Dedifferentiated amniotic fluid mesenchymal stem cell (primary cell): Measurements from ENCODE around the gene WNT9B.

Experiments
- DNase-seq: peaks from one replicate; pipeline ENCODE4 v3.0.0-alpha.2; 2016; ENCODE audit errors: extremely low spot score

WNT9B gene

GRCh38 chr17:46853896-46854444, 2.6 kb downstream of the WNT9B start:
- no peak for DNase-seq

GRCh38 chr17:46854515-46854914, 3.1 kb downstream of the WNT9B start:
- DNase-seq: no peak

- DNase-seq: no peak
These were observed 3.6 kb downstream of the WNT9B start for GRCh38 chr17:46854948-46855347.

GRCh38 chr17:46857600-46857999, 6.2 kb downstream of the WNT9B start:
- no peak for DNase-seq

- no peak for DNase-seq
These were observed 8.6 kb downstream of the WNT9B start for GRCh38 chr17:46859996-46860395.

GRCh38 chr17:46862949-46863348, 11.6 kb downstream of the WNT9B start:
- no peak for DNase-seq

GRCh38 chr17:46863383-46864121, 12.2 kb downstream of the WNT9B start:
- DNase-seq: no peak

GRCh38 chr17:46865100-46865499, 13.7 kb downstream of the WNT9B start:
- DNase-seq: no peak

GRCh38 chr17:46866325-46866724, 14.9 kb downstream of the WNT9B start:
- DNase-seq: no peak

GRCh38 chr17:46866747-46867146, 15.4 kb downstream of the WNT9B start:
- no peak for DNase-seq

GRCh38 chr17:46868689-46869187, 17.4 kb downstream of the WNT9B start:
- DNase-seq: no peak

- DNase-seq: no peak
These were observed 17.9 kb downstream of the WNT9B start for GRCh38 chr17:46869296-46869695.

- no peak for DNase-seq
These were observed 18.8 kb downstream of the WNT9B start for GRCh38 chr17:46869975-46870803.

GRCh38 chr17:46872421-46872820, 21.0 kb downstream of the WNT9B start:
- no peak for DNase-seq

- no peak for DNase-seq
These were observed 22.7 kb downstream of the WNT9B start for GRCh38 chr17:46873941-46874645.

- no peak for DNase-seq
These were observed 23.5 kb downstream of the WNT9B start for GRCh38 chr17:46874906-46875305.

- DNase-seq: no peak
These were observed 24.5 kb downstream of the WNT9B start for GRCh38 chr17:46875849-46876352.

GRCh38 chr17:46876353-46876887, 25.0 kb downstream of the WNT9B start:
- no peak for DNase-seq

GRCh38 chr17:46876926-46877325, 25.5 kb downstream of the WNT9B start:
- no peak for DNase-seq

- no peak for DNase-seq
These were observed 26.1 kb downstream of the WNT9B start for GRCh38 chr17:46877466-46877865.

GRCh38 chr17:46878055-46878454, 26.7 kb downstream of the WNT9B start:
- DNase-seq: no peak

GRCh38 chr17:46879101-46879500, 27.7 kb downstream of the WNT9B start:
- no peak for DNase-seq
